HG02973 (cell line): ENCODE results near the gene USP4.

Experiments
- ATAC-seq: cut with Tn5 transposase; IDR thresholded peaks from one replicate; pipeline ENCODE4 v1.9.1; 2021; ENCODE audit warnings: moderate library complexity; ENCODE audit not compliant: unreplicated experiment

The USP4 gene

GRCh38 chr3:49300595-49300994, 39.3 kb downstream of the USP4 start:
- no peak for ATAC-seq

GRCh38 chr3:49298511-49298910, 41.3 kb downstream of the USP4 start:
- ATAC-seq: no peak

GRCh38 chr3:49296781-49297411, 43.0 kb downstream of the USP4 start:
- no peak for ATAC-seq

GRCh38 chr3:49295489-49296058, 44.3 kb downstream of the USP4 start:
- no peak for ATAC-seq

- no peak for ATAC-seq
Measured at GRCh38 chr3:49294343-49294742, 45.5 kb downstream of the USP4 start.

- no peak for ATAC-seq
Measured at GRCh38 chr3:49283997-49284396, 55.9 kb downstream of the USP4 start.

GRCh38 chr3:49279376-49279775, 60.5 kb downstream of the USP4 start:
- no peak for ATAC-seq

GRCh38 chr3:49278548-49278947, 61.3 kb downstream of the USP4 start:
- ATAC-seq: no peak

GRCh38 chr3:49277383-49277775, 62.5 kb downstream of the USP4 start:
- ATAC-seq: no peak

- ATAC-seq: no peak
Measured at GRCh38 chr3:49276475-49277382, 63.1 kb downstream of the USP4 start, which contains the start of gene C3orf62. TSS of gene C3orf62 (minus strand) at chr3:49277232. CDS start at chr3:49276872, 360 bp downstream.

GRCh38 chr3:49273825-49274532, 65.9 kb downstream of the USP4 start:
- no peak for ATAC-seq

- no peak for ATAC-seq
Measured at GRCh38 chr3:49271047-49271446, 68.8 kb downstream of the USP4 start.

- ATAC-seq: no peak
Measured at GRCh38 chr3:49270156-49270500, 69.7 kb downstream of the USP4 start.

- no peak for ATAC-seq
Measured at GRCh38 chr3:49269443-49270155, 70.3 kb downstream of the USP4 start.

- no peak for ATAC-seq
Measured at GRCh38 chr3:49266410-49267095, 73.3 kb downstream of the USP4 start.

- ATAC-seq: no peak
Measured at GRCh38 chr3:49265661-49266386, 74.0 kb downstream of the USP4 start.

GRCh38 chr3:49263159-49263889, 76.5 kb downstream of the USP4 start:
- no peak for ATAC-seq

- ATAC-seq: no peak
Measured at GRCh38 chr3:49260806-49261324, 79.0 kb downstream of the USP4 start.

GRCh38 chr3:49257187-49257586, 82.7 kb downstream of the USP4 start:
- ATAC-seq: no peak
